GM19395 (cell line): ENCODE measurements around the gene CDK14.

Experiments
- ATAC-seq: cut with Tn5 transposase; IDR thresholded peaks from one replicate; pipeline ENCODE4 v1.9.1; 2021; ENCODE audit warnings: mild to moderate bottlenecking, moderate library complexity; ENCODE audit not compliant: unreplicated experiment

Gene CDK14

GRCh38 chr7:91034459-91035368 lies 438.6 kb downstream of the CDK14 start:
- ATAC-seq: no peak

GRCh38 chr7:91039033-91039432 lies 442.9 kb downstream of the CDK14 start:
- ATAC-seq: peak; percentile 95

DNA sequence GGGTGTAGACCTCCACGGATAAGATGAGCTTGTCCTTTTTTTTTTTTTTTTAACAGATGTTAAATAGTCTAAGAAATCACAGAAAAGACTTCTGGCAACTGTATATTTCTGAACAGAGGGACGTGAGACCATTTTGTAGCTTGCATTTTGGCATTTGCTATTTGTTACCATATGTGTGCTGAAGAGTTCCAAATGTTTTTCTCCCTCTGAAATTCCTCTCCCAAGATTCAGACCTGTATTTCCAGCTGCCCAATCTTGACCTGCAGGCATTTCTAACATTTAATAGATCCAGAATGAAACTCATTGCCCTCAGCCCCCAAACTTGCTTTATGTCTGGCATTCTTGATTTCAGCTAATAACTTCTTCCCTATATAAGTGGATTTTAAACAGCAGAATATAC lies 445.0 kb downstream of the CDK14 start:
- no peak for ATAC-seq

GRCh38 chr7:91041901-91042484 lies 445.9 kb downstream of the CDK14 start:
- no peak for ATAC-seq

GRCh38 chr7:91043186-91043585 lies 447.1 kb downstream of the CDK14 start:
- no peak for ATAC-seq

DNA sequence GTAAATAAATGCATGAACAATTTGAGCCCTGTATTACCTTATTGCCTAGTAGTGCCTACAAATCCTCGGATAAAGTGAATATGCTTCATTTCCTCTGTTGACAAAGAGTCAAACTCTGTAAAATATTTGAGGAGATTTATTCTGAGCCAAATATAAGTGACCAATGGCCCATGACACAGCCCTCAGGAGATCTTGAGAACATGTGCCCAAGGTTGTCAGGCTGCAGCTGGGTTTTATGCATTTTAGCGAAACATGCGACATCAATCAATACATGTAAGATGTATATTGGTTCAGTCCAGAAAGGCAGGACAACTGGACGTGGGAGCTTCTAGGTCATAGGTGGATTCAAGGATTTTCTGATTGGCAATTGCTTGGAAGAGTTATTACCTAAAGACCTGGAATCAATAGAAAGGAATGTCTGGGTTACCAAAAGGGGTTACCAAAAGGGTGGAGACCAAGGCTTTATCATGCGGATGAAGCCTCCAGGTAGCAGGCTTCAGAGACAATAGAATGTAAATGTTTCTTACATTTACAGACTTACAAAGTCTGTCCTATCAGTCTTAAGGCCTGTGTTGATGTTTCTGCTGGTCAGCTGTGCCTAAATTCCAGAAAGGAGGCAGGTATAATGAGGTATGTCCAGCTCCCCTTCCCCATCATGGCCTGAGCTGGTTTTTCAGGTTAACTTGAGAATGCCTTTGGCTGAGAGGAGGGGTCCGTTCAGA lies 448.0 kb downstream of the CDK14 start:
- no peak for ATAC-seq

GRCh38 chr7:91045606-91046005 lies 449.5 kb downstream of the CDK14 start:
- ATAC-seq: no peak

GRCh38 chr7:91046322-91047089 lies 450.4 kb downstream of the CDK14 start:
- ATAC-seq: no peak

DNA sequence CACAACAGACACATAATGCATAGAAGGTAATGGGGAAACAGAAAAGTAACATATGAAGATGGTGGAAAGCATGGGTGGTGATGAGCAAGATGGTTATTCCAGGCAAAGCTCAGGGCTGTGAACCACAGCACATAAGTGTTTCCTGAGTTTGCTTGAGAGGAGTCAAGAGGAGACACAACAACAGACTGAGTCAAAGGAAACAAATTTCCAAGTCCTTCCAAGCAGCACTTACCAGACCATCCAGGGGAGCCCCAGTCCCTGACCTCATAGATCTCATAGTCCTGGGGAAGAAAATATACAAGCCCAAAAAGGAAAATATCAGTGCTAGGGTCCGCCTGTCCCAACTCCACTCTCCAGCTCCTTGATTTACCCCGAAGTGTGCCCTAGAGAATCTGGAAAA lies 451.5 kb downstream of the CDK14 start:
- ATAC-seq: no peak

GRCh38 chr7:91050677-91051076 lies 454.6 kb downstream of the CDK14 start:
- ATAC-seq: peak; percentile 89

DNA sequence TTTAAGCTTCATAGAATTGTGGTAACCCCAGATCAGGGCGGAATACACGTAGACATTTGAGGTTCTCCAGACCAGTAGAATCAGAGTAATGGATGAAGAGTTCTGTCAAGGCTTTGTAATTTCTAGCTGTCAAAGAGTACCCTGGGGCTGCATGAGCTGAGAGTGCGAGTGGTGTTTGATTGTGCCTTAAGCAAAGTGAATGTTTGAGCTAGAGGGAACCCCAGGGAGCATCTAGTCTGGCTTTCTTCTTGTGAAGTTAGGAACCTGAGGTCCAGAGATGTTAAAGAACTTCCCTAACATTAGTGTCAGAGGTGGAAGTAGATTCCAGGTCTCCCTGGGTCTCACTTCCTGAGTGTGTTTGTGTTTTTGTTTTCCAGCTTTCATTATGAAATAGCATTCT lies 455.8 kb downstream of the CDK14 start:
- no peak for ATAC-seq

GRCh38 chr7:91054374-91054773 lies 458.3 kb downstream of the CDK14 start:
- ATAC-seq: no peak

DNA sequence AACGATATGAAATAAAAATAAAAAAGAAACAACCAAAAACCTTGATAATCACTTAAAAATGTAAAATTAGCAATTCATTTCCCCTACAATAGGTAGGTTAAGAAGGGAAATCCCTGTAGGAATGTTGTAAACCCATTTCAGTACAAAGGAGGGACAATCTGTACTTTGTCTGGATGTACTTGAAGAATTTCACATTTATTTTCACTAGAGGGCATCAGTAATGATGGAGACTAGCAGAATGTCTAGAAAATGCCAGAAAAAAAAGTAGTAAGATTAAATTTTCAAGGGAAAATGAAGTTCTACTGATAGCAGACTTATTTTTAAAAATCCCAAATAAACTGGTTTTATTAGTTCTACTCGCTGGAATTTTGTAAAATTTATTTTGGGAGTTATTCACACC lies 459.1 kb downstream of the CDK14 start:
- ATAC-seq: no peak

DNA sequence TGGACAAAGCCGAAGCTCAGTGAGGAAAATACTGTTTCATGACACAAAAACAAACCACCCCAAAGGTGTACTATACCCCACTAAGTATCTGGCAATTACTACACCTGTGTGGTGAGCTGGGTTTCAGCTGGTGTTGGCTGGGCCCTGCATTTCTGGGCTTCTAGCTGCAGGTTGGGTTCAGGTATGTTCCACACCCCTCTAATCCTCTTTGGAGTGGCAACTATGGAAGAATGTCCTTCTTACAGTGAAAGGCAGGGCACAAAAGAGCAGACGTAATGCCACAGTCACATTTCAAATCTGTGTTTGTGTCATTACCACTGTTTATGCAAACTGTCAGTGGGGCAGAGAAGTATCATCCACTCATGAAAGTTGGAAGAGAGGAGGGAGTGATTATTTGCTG lies 466.6 kb downstream of the CDK14 start:
- no peak for ATAC-seq

DNA sequence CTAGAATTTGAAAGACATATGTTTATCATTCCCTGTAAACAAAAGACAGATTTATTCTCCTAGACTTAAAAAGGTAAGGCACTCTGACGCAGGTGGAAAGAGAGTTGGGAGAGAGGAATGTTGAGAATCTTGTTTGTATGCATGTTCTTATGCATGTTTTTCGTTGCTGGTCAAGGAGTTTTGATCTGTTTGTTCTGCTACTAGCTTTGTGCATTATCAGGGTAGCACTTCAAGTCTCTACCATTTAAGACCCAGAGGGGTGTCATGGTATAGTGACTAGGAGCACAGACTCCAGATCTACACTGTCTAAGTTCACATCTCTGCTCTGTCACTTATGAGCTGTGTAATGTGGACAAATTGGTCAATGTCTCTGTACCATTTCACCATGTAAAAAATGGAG lies 467.9 kb downstream of the CDK14 start:
- no peak for ATAC-seq

- no peak for ATAC-seq
These were observed 468.8 kb downstream of the CDK14 start for GRCh38 chr7:91064938-91065337.

DNA sequence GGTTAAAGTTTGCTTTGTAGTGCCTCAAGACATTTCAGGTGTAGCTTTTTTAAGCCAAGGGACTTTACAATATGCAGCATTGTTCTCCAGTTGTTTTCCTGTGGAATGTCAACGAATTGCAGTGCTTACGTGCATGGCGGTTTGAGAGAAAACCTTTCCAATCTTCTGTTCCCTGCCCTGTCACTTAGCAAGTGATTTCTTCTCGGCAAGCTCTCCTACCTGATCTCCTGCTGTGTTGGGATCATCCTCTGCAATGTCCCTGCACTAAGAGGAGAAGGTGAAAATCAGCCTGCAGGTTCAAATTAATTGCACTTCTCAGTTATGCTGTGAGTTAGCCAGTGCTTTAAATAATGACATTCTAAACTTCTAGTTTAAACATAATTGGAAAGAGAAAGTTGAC lies 470.5 kb downstream of the CDK14 start:
- ATAC-seq: no peak

DNA sequence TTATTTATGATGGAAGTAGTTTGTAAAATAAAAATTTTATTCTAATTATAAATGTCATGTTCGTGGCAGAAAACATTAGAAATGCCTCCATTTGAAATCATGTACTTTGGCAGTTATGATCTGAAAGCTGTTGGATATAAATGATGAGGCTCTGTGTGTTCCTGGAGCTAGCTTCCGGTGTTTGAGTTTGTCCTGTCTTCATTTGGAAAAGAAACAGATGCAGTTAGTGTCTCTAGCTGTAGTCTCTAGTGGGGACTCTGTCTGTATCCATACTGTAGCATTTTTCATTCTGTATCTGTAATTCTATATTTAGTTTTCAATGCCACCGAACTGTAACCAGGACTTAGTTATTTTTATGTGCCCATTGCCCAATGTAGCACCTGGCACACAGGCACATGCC lies 471.1 kb downstream of the CDK14 start:
- ATAC-seq: no peak

DNA sequence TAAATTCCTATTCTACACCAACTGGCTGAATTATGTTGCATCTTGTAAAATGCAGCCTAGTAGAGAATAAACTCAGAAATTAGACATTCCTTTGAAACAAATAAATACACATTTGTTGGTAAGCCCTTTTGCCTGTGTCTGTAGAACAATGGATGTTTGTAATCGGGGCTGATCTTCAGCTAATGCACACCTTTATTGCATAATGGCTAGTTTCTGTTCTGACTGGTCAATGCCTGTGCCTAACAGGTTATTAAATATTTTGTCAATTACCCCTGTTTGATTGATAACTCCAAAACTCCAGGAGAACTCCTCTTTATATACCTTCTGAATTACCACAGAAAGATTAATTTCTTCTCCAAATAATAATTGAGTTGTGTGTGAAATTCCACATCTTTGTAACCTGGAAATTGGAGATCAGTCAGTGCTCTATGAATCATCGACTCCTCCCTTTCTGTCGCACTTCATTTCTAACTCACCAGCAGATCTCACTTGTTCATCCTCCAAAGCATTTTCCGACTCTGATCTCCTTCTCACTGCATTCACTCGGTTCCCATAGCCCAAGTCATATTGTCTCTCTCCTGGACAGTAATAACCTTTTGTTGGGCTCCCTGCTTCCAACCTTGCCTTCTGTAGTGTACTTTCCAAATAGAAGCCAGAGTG lies 472.1 kb downstream of the CDK14 start:
- no peak for ATAC-seq

DNA sequence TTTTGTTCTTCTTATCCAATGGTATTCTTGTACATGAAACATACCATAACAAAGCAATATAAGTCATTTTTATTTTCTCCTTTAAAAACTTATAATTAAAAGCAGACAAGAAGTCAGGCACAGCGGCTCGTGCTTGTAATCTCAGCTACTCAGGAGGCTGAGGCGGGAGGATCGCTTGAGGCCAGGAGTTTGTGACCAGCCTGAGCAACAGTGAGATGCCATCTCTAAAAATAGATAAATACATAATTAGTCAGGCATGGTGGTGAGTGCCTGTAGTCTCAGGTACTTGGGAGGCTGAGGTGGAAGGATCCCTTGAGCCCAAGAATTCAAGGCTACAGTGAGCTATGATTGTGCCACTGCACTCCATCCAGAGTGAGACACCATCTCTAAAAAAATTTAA lies 473.0 kb downstream of the CDK14 start:
- ATAC-seq: no peak

DNA sequence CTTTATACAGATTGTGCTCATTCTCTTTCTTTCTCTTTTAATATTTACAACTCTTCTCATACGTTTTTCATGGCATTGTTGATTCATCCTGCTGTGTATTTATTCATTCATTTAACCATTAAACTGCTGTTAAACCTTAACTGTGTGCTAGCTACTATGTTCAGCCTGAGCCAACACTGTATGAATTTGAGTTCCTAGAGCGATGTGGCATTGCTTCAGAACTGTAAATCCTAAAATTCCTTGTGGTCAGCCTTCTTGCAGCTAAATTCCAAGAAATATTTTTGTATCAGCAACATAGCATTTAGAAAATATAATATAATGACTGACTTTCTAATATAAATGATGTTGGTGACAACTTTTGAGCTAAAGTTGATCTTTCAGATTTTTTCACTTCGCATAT lies 483.4 kb downstream of the CDK14 start:
- ATAC-seq: no peak
